H9 (cell line): ENCODE results near the gene TIMELESS. TPM values are rescaled to one million over a fixed set of nuclear protein-coding genes. Genes with fewer than 3 reads are reported as not detected.

Source experiments
- DNase-seq: peaks from one replicate; pipeline ENCODE4 v3.0.0-alpha.2; 2017
- H2AFZ ChIP-seq: one replicate; pipeline ENCODE4 v1.6.1; 2013; ENCODE audit warnings: mild to moderate bottlenecking, low read length, control low read depth, moderate library complexity
- H2AK5ac ChIP-seq: 2 replicates; pipeline ENCODE4 v1.6.1; 2013; ENCODE audit warnings: low read length, control low read depth, mixed read lengths; ENCODE audit not compliant: insufficient read length
- H2BK120ac ChIP-seq: one replicate; pipeline ENCODE4 v1.6.1; 2013; ENCODE audit warnings: low read depth, mild to moderate bottlenecking, low read length, control low read depth, inconsistent platforms; ENCODE audit not compliant: poor library complexity, severe bottlenecking
- H2BK12ac ChIP-seq: 2 replicates; pipeline ENCODE4 v1.6.1; 2013; ENCODE audit warnings: low read length, control low read depth, mixed read lengths, low read depth; ENCODE audit not compliant: insufficient read length
- H2BK15ac ChIP-seq: 2 replicates; pipeline ENCODE4 v1.6.1; 2013; ENCODE audit warnings: low read depth, low read length, control low read depth
- H2BK20ac ChIP-seq: one replicate; pipeline ENCODE4 v1.6.1; 2013; ENCODE audit warnings: low read depth, mild to moderate bottlenecking, low read length, control low read depth, inconsistent platforms; ENCODE audit not compliant: poor library complexity, severe bottlenecking
- H2BK5ac ChIP-seq: 2 replicates; pipeline ENCODE4 v1.6.1; 2013; ENCODE audit warnings: low read length, control low read depth, mixed read lengths; ENCODE audit not compliant: insufficient read length
- H3K14ac ChIP-seq: 2 replicates; pipeline ENCODE4 v1.6.1; 2013; ENCODE audit warnings: low read length, control low read depth; ENCODE audit not compliant: insufficient read depth
- H3K18ac ChIP-seq: 2 replicates; pipeline ENCODE4 v1.6.1; 2013; ENCODE audit warnings: low read depth, mild to moderate bottlenecking, mixed read lengths, low read length, control low read depth; ENCODE audit not compliant: insufficient read length
- H3K23ac ChIP-seq: 2 replicates; pipeline ENCODE4 v1.6.1; 2013; ENCODE audit warnings: low read length, control low read depth, mixed read lengths, low read depth; ENCODE audit not compliant: insufficient read length
- H3K23me2 ChIP-seq: 2 replicates; pipeline ENCODE4 v1.6.1; 2013; ENCODE audit warnings: low read depth, mild to moderate bottlenecking, mixed read lengths, low read length, control low read depth; ENCODE audit not compliant: insufficient read length, poor library complexity, severe bottlenecking
- H3K27ac ChIP-seq: 2 replicates; pipeline ENCODE4 v1.5.1; 2013; ENCODE audit warnings: low read length, control low read depth, mixed read lengths, low read depth; ENCODE audit not compliant: insufficient read length
- H3K27me3 ChIP-seq: 2 replicates; pipeline ENCODE4 v1.6.1; 2013; ENCODE audit warnings: low read length, control low read depth, inconsistent platforms; ENCODE audit not compliant: insufficient read depth
- H3K4ac ChIP-seq: 2 replicates; pipeline ENCODE4 v1.6.1; 2013; ENCODE audit warnings: low read depth, mild to moderate bottlenecking, control low read depth, inconsistent platforms, low read length, moderate library complexity
- H3K4me1 ChIP-seq: 2 replicates; pipeline ENCODE4 v1.6.1; 2013; ENCODE audit warnings: low read length, control low read depth, inconsistent platforms; ENCODE audit not compliant: insufficient read depth
- H3K4me2 ChIP-seq: 2 replicates; pipeline ENCODE4 v1.6.1; 2013; ENCODE audit warnings: low read length, control low read depth, mixed read lengths; ENCODE audit not compliant: insufficient read length, insufficient read depth
- H3K56ac ChIP-seq: 2 replicates; pipeline ENCODE4 v1.6.1; 2013; ENCODE audit warnings: low read depth, mild to moderate bottlenecking, mixed read lengths, low read length, control low read depth; ENCODE audit not compliant: insufficient read length
- H3K79me1 ChIP-seq: 2 replicates; pipeline ENCODE4 v1.6.1; 2013; ENCODE audit warnings: low read depth, mild to moderate bottlenecking, moderate library complexity, low read length, control low read depth, inconsistent platforms; ENCODE audit not compliant: insufficient read depth, poor library complexity, severe bottlenecking
- H3K79me2 ChIP-seq: 2 replicates; pipeline ENCODE4 v1.6.1; 2013; ENCODE audit warnings: low read length, control low read depth, inconsistent platforms; ENCODE audit not compliant: insufficient read depth
- H3K9ac ChIP-seq: 2 replicates; pipeline ENCODE4 v1.6.1; 2013; ENCODE audit warnings: low read length, control low read depth, mixed read lengths; ENCODE audit not compliant: insufficient read length; ENCODE audit errors: extremely low read depth
- H3K9me3 ChIP-seq: one replicate; pipeline ENCODE4 v1.6.1; 2013; ENCODE audit warnings: low read depth, low read length, inconsistent platforms; ENCODE audit not compliant: control insufficient read depth
- H3T11ph ChIP-seq: one replicate; pipeline ENCODE4 v1.6.1; 2013; ENCODE audit warnings: mild to moderate bottlenecking, low read length, control low read depth, inconsistent platforms
- H4K20me1 ChIP-seq: one replicate; pipeline ENCODE4 v1.6.1; 2013; ENCODE audit not compliant: control insufficient read depth, insufficient read length, insufficient read depth
- H4K5ac ChIP-seq: 2 replicates; pipeline ENCODE4 v1.6.1; 2013; ENCODE audit warnings: low read depth, mild to moderate bottlenecking, mixed read lengths, low read length, control low read depth; ENCODE audit not compliant: insufficient read length
- H4K8ac ChIP-seq: replicated peaks from 2 replicates; pipeline ENCODE4 v1.6.1; 2013; ENCODE audit warnings: low read length, control low read depth, mixed read lengths, low read depth; ENCODE audit not compliant: insufficient read length
- H4K91ac ChIP-seq: 2 replicates; pipeline ENCODE4 v1.6.1; 2013; ENCODE audit warnings: low read depth, mild to moderate bottlenecking, moderate library complexity, mixed read lengths, low read length, control low read depth; ENCODE audit not compliant: insufficient read length
- H3K27ac Mint-ChIP-seq, 3 experiments: 2 replicates in 2 of 3; 3 replicates in 1 of 3; pipeline ENCODE4 v1.8.0; 2020 to 2021; ENCODE audit warnings: mixed read lengths in 3 of 3, mild to moderate bottlenecking in 1 of 3, moderate library complexity in 1 of 3
- H3K27me3 Mint-ChIP-seq: 2 replicates; pipeline ENCODE4 v1.8.0; 2021; ENCODE audit warnings: low read depth, mild to moderate bottlenecking, moderate library complexity, mixed read lengths
- H3K36me3 Mint-ChIP-seq, 3 experiments: 2 replicates in 2 of 3; 3 replicates in 1 of 3; pipeline ENCODE4 v1.8.0; 2020 to 2021; ENCODE audit warnings: low read depth in 3 of 3, mixed read lengths in 3 of 3; ENCODE audit not compliant: insufficient read depth in 1 of 3
- H3K4me1 Mint-ChIP-seq, 2 experiments: 2 replicates each; pipeline ENCODE4 v1.8.0; 2020; ENCODE audit warnings: mixed read lengths in 2 of 2
- H3K4me3 Mint-ChIP-seq, 2 experiments: 2 replicates in 1 of 2; 3 replicates in 1 of 2; pipeline ENCODE4 v1.8.0; 2020 to 2021; ENCODE audit warnings: mild to moderate bottlenecking in 2 of 2, mixed read lengths in 2 of 2, moderate library complexity in 1 of 2
- H3K9me3 Mint-ChIP-seq, 2 experiments: 2 replicates in 1 of 2; 3 replicates in 1 of 2; pipeline ENCODE4 v1.8.0; 2020; ENCODE audit warnings: mild to moderate bottlenecking in 2 of 2, mixed read lengths in 2 of 2, moderate library complexity in 1 of 2
- WGBS: extraction: QIAGEN DNeasy Blood & Tissue Kit; methylation state at CpG from one replicate; pipeline ENCODE4 v1.1.7; 2013; ENCODE audit warnings: missing lambda C conversion rate, low lambda C conversion rate, mixed read lengths; ENCODE audit not compliant: insufficient read length; ENCODE audit errors: extremely low coverage; 5-methylcytosine and 5-hydroxymethylcytosine counted together
- total RNA-seq: library from RNA; stranded (reverse); gene quantifications from 2 replicates; pipeline ENCODE4 v1.2.1, GENCODE V29; 2021
- TF ChIP-seq, protein P1 (sequence below): fragments of 200-600 bp; sonication (generic); conservative IDR thresholded peaks from 3 replicates; pipeline ENCODE4 v1.8.0; 2021; ENCODE audit warnings: antibody characterized with exemption, mild to moderate bottlenecking

Gene TIMELESS
- total RNA-seq, 1 experiment from 2014 or later = 68.0 TPM

GRCh38 chr12:56389412-56389811 is 59.8 kb downstream of the TIMELESS start:
- no peak overlapping the region for H2AFZ ChIP-seq

More at GRCh38 chr12:56389412-56389811, 59.8 kb downstream of the TIMELESS start:
- Histone ChIP-seq H3K4me1 (no peaks in the 10 kb centered on the region), H4K8ac (no peak overlapping the region), H3K9ac (no peak overlapping the region), H3K23me2 (no peaks in the 10 kb centered on the region), H3K9me3 (no peaks in the 10 kb centered on the region), H2AK5ac (no peak overlapping the region), H3K27ac (no peak overlapping the region), H3K14ac (no peak overlapping the region), H3K79me2 (no peaks in the 10 kb centered on the region), H4K20me1 (no peaks in the 10 kb centered on the region), H4K5ac (no peak overlapping the region), H2BK15ac (no peak overlapping the region), H2BK20ac (no peak overlapping the region), H2BK120ac (no peak overlapping the region), H3K27me3 (no peaks in the 10 kb centered on the region), H3K79me1 (no peaks in the 10 kb centered on the region), H2BK12ac (no peak overlapping the region), H3T11ph (no peak overlapping the region), H4K91ac (no peak overlapping the region), H3K4me2 (no peak overlapping the region), H2BK5ac (no peak overlapping the region), H3K23ac (no peak overlapping the region), H3K4ac (no peak overlapping the region), H3K18ac (no peak overlapping the region), H3K56ac (no peak overlapping the region)
- H3K9me3 Mint-ChIP-seq = peaks cover 6% of the 10 kb centered on the region in 2 experiments; a peak in 2 of 5 replicates
- no peak for DNase-seq
- H3K27me3 Mint-ChIP-seq = no peaks in the 10 kb centered on the region
- 0 out of 7 replicates have a peak overlapping the region, but pooled peaks of 1 of the 3 experiments have one; percentile 14 for H3K27ac Mint-ChIP-seq
- TF ChIP-seq, protein P1, sequence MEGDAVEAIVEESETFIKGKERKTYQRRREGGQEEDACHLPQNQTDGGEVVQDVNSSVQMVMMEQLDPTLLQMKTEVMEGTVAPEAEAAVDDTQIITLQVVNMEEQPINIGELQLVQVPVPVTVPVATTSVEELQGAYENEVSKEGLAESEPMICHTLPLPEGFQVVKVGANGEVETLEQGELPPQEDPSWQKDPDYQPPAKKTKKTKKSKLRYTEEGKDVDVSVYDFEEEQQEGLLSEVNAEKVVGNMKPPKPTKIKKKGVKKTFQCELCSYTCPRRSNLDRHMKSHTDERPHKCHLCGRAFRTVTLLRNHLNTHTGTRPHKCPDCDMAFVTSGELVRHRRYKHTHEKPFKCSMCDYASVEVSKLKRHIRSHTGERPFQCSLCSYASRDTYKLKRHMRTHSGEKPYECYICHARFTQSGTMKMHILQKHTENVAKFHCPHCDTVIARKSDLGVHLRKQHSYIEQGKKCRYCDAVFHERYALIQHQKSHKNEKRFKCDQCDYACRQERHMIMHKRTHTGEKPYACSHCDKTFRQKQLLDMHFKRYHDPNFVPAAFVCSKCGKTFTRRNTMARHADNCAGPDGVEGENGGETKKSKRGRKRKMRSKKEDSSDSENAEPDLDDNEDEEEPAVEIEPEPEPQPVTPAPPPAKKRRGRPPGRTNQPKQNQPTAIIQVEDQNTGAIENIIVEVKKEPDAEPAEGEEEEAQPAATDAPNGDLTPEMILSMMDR = no peak
- H3K36me3 Mint-ChIP-seq = no peaks in the 10 kb centered on the region
- WGBS = no CpG with 5 or more reads among the region's 5 CpGs
- no peak overlapping the region for H3K4me3 Mint-ChIP-seq
- peaks cover 8 to 10% of the 10 kb centered on the region in 2 experiments for H3K4me1 Mint-ChIP-seq
